ENCODE data around the gene PPIB. TPM values are rescaled to one million over a fixed set of nuclear protein-coding genes. Genes with fewer than 3 reads are reported as not detected.
A peak's percentile ranks its signal among the peaks of the same experiment; 100 is the strongest.

PPIB gene
- total and polyA plus RNA-seq, 9 of the 15 experiments (the other 6 are each of a cell fraction or from before 2014, with no cell fraction given), result 306 to 746 (median 439) TPM

DNA sequence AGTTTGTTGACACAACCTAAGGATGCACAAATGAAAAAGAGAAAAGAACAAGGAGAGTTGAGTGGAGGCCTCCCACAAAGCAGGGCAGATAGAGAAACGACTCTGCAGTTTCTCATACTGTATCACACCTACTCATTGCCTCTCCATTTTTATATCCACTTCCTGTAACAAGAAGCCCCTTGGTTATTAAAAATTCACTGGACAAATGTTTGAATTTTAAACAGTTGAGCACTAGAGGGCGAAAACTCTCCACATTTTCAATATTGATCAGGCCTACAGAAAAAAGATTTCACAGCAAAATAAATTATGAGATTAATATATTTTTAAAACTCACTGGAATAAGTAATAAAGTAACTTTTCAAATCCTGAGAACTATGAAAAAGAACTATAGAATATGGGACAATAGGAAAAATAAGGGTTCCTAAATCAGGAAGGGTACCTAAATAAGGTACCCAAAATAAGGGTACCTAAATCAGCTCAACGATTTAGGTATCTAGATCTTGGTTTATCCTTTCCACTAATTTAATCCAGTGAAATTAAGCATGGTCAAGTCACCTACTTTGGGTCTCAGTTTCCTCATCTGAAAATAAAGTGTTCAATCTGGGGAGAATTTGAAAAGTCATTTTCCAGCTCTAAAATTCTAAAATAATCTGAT lies 47.0 kb upstream of the PPIB start:
- H3K9me1 ChIP-seq (ENCODE audit: control insufficient read depth, insufficient read depth, low read length), result no peaks in the 10 kb centered on the region
- no peak overlapping the region for H3K4me2 ChIP-seq (ENCODE audit: insufficient read depth, low read length)
- H3K9me3 ChIP-seq (replicated peaks; ENCODE audit: control insufficient read depth, insufficient read depth, low read depth, low read length), result no peaks in the 10 kb centered on the region
- ChIA-PET CTCF (ENCODE audit: low intra/inter-chr PET ratio) (interaction anchor here (0.7 to 2.6 kb wide), 5 partner anchors 147 to 532 kb away, joined by 3 to 22 read pairs (median 4); partner anchors contain the start of gene CSNK1G1), POLR2A (interaction anchor here (0.6 kb wide), 1 partner anchor 251 kb away, joined by 4 read pairs; the partner anchor contains the start of gene ZNF609)
- no peak overlapping the region for H2AFZ ChIP-seq (ENCODE audit: low read depth, low read length)
- H4K20me1 ChIP-seq (replicated peaks; ENCODE audit: control insufficient read depth, insufficient read depth, low read length), result no peaks in the 10 kb centered on the region
- peaks cover 3 to 9% of the 10 kb centered on the region in 2 experiments; a peak in 2 of 5 replicates for H3K4me1 ChIP-seq (replicated peaks in 1 of 2; ENCODE audit: control insufficient read depth in 2 of 2, insufficient read depth in 2 of 2, low read length in 2 of 2)
- intact Hi-C loops (cut with micrococcal nuclease), result loop anchor here (1.0 to 10.0 kb wide), 4 partner anchors 48 to 515 kb away; partner anchors contain the start of genes CSNK1G1 and PPIB
- H3K27ac ChIP-seq (ENCODE audit: extremely low read depth, low read depth, low read length), result no peak overlapping the region
- peaks cover 32% of the 10 kb centered on the region; the same call in 1 of the 3 replicates for H3K36me3 ChIP-seq (ENCODE audit: control insufficient read depth, insufficient read depth, low read length)
- ATAC-seq (peak; percentile 67), FAIRE-seq (peak; percentile 51), DNase-seq (ENCODE audit: extremely low read depth in 1 of 4, low spot score in 3 of 4) (peak in 3 of 4 experiments; percentile 17 to 39 (median 29))
- 15% methylated on average over 3 of the region's 3 CpGs for WGBS (ENCODE audit: insufficient coverage, low coverage, missing lambda C conversion rate)
- H3K79me2 ChIP-seq (ENCODE audit: control insufficient read depth, insufficient read depth, low read length), result no peaks in the 10 kb centered on the region
- no peak overlapping the region for H3K4me3 ChIP-seq
- in situ Hi-C loops (cut with MboI), result loop anchor here (10.0 to 25.0 kb wide), 2 partner anchors 145 to 452 kb away; partner anchors contain the start of gene CSNK1G1
- H3K9ac ChIP-seq (ENCODE audit: insufficient read depth in 1 of 2, low read depth in 2 of 2, low read length in 2 of 2), result no peak overlapping the region
- no peaks in the 10 kb centered on the region for H3K27me3 ChIP-seq (ENCODE audit: control insufficient read depth in 2 of 2, insufficient read depth in 2 of 2, low read length in 2 of 2)
- BruUV-seq (replicated peaks), result no TSS peak
- TF ChIP-seq ZNF121 (CRISPR knock-in tag; conservative IDR thresholded peaks at IDR 0.05), result no peak
- TF ChIP-seq POLR2H (tag; IDR thresholded peaks at IDR 0.05; ENCODE audit: low read depth), result 0 out of 2 replicates have a peak, but pooled peaks have one; percentile 36
- TF ChIP-seq NR2C2 (CRISPR knock-in tag; IDR thresholded peaks at IDR 0.05), result no peak
- TF ChIP-seq NR2C2 (tag; IDR thresholded peaks at IDR 0.05), result peak; percentile 23; the same call in 1 of the 2 replicates
- TF ChIP-seq ADNP (tag; IDR thresholded peaks at IDR 0.05), result no peak
- no peak for TF ChIP-seq CEBPB (tag; IDR thresholded peaks at IDR 0.05)
- 0 out of 2 replicates have a peak, but pooled peaks have one; percentile 33 for TF ChIP-seq SMC3 (conservative IDR thresholded peaks at IDR 0.05; ENCODE audit: insufficient read depth, low read depth, low read length)
- TF ChIP-seq EP400 (IDR thresholded peaks at IDR 0.05), result peak; percentile 24; the same call in 1 of the 2 replicates
- TF ChIP-seq, protein P1, sequence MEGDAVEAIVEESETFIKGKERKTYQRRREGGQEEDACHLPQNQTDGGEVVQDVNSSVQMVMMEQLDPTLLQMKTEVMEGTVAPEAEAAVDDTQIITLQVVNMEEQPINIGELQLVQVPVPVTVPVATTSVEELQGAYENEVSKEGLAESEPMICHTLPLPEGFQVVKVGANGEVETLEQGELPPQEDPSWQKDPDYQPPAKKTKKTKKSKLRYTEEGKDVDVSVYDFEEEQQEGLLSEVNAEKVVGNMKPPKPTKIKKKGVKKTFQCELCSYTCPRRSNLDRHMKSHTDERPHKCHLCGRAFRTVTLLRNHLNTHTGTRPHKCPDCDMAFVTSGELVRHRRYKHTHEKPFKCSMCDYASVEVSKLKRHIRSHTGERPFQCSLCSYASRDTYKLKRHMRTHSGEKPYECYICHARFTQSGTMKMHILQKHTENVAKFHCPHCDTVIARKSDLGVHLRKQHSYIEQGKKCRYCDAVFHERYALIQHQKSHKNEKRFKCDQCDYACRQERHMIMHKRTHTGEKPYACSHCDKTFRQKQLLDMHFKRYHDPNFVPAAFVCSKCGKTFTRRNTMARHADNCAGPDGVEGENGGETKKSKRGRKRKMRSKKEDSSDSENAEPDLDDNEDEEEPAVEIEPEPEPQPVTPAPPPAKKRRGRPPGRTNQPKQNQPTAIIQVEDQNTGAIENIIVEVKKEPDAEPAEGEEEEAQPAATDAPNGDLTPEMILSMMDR (IDR thresholded peaks at IDR 0.05 in 2 of 3, conservative IDR thresholded peaks at IDR 0.05 in 1 of 3; ENCODE audit: insufficient read depth in 2 of 3, low read depth in 1 of 3, low read length in 3 of 3), result peak; percentile 42 to 72 (median 50); a peak in 5 of 6 replicates
- TF ChIP-seq SOX6 (IDR thresholded peaks at IDR 0.05), result no peak
- TF ChIP-seq, protein P2, sequence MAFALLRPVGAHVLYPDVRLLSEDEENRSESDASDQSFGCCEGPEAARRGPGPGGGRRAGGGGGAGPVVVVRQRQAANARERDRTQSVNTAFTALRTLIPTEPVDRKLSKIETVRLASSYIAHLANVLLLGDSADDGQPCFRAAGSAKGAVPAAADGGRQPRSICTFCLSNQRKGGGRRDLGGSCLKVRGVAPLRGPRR (CRISPR knock-in tag; IDR thresholded peaks at IDR 0.05), result no peak
- TF ChIP-seq ETV6 (IDR thresholded peaks at IDR 0.05; ENCODE audit: borderline replicate concordance in 1 of 2, low read depth in 2 of 2, low read length in 1 of 2), result no peak
- no peak for TF ChIP-seq ETV6 (CRISPR knock-in tag; IDR thresholded peaks at IDR 0.05; ENCODE audit: borderline replicate concordance)
- TF ChIP-seq, protein P3, sequence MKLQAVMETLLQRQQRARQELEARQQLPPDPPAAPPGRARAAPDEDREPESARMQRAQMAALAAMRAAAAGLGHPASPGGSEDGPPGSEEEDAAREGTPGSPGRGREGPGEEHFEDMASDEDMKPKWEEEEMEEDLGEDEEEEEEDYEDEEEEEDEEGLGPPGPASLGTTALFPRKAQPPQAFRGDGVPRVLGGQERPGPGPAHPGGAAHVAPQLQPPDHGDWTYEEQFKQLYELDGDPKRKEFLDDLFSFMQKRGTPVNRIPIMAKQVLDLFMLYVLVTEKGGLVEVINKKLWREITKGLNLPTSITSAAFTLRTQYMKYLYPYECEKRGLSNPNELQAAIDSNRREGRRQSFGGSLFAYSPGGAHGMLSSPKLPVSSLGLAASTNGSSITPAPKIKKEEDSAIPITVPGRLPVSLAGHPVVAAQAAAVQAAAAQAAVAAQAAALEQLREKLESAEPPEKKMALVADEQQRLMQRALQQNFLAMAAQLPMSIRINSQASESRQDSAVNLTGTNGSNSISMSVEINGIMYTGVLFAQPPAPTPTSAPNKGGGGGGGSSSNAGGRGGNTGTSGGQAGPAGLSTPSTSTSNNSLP (IDR thresholded peaks at IDR 0.05; ENCODE audit: borderline replicate concordance, low read depth, low read length), result peak; percentile 76; the same call in 1 of the 2 replicates
- no peak for TF ChIP-seq ZNF408 (CRISPR knock-in tag; IDR thresholded peaks at IDR 0.05; ENCODE audit: low read depth)
- peak; percentile 77 to 80 for TF ChIP-seq RAD21 (CRISPR knock-in tag; conservative IDR thresholded peaks at IDR 0.05 in 1 of 2, IDR thresholded peaks at IDR 0.05 in 1 of 2)
- no peak for TF ChIP-seq SRSF7 (optimal IDR thresholded peaks at IDR 0.05; ENCODE audit: low read depth, low read length)

Measured in K562 (cell line).